Esophagus muscularis mucosa (tissue), 4 donors: Measurements from ENCODE around the gene PAXIP1. TPM values are rescaled to one million over a fixed set of nuclear protein-coding genes. Genes with fewer than 3 reads are reported as not detected.

ENCODE experiments used
- DNase-seq: peaks from one replicate; pipeline ENCODE4 v3.0.0-alpha.2; 2017; ENCODE audit errors: extremely low spot score
- H3K27ac ChIP-seq, 4 donors: fragments of 200-600 bp; sonication (generic); replicated peaks in 1 of 4; 1 replicate in 3 of 4; 2 replicates in 1 of 4; pipeline ENCODE4 v1.5.1; 2016 to 2019; ENCODE audit warnings: mild to moderate bottlenecking in 1 of 4
- H3K27me3 ChIP-seq, 4 donors: fragments of 200-600 bp; sonication (generic); one replicate each; pipeline versions ENCODE4 v1.5.1 to v1.6.0; 2016 to 2019
- H3K36me3 ChIP-seq, 4 donors: fragments of 200-600 bp; sonication (generic); one replicate each; pipeline ENCODE4 v1.5.1; 2016 to 2019
- H3K4me1 ChIP-seq, 4 donors: fragments of 200-600 bp; sonication (generic); one replicate each; pipeline ENCODE4 v1.5.1; 2016 to 2019
- H3K4me3 ChIP-seq, 4 donors: fragments of 200-600 bp; sonication (generic); 1 replicate in 2 of 4; 2 replicates in 2 of 4; pipeline ENCODE4 v1.5.1; 2016 to 2019; ENCODE audit warnings: mild to moderate bottlenecking in 4 of 4, moderate library complexity in 1 of 4
- H3K9me3 ChIP-seq, 4 donors: fragments of 200-600 bp; sonication (generic); 1 replicate in 3 of 4; 2 replicates in 1 of 4; pipeline ENCODE4 v1.5.1; 2016 to 2019
- EP300 ChIP-seq: sonication (generic); formaldehyde crosslinking; IDR thresholded peaks from one replicate; pipeline ENCODE4 v1.6.1; 2017; ENCODE audit warnings: antibody characterized with exemption
- POLR2A ChIP-seq: fragments of 450-650 bp; IDR thresholded peaks from one replicate; pipeline ENCODE4 v1.6.1; 2017; ENCODE audit warnings: antibody characterized with exemption, moderate library complexity, mild to moderate bottlenecking, low read depth
- POLR2AphosphoS5 ChIP-seq, 2 donors: sonication (generic); formaldehyde crosslinking; IDR thresholded peaks; one replicate each; pipeline ENCODE4 v1.6.1; 2017; ENCODE audit warnings: antibody characterized with exemption in 2 of 2
- WGBS: methylation state at CpG from one replicate; pipeline ENCODE4 v1.1.5; 2018; 5-methylcytosine and 5-hydroxymethylcytosine counted together
- intact Hi-C: fragments of 100-400 bp; cut with DNase I; formaldehyde crosslinking; loops from one replicate; pipeline ENCODE4 v1.15.1; 2023
- total RNA-seq, 4 donors: library from RNA; depleted of rRNA; stranded (reverse); fragments of >200 nt; gene quantifications; one replicate each; pipeline versions ENCODE4 v1.1.0 to v1.2.1, GENCODE V29; 2016
- TF ChIP-seq, protein P1 (sequence below), 3 experiments: fragments of 200-600 bp in 2 of 3; fragments of 450-650 bp in 1 of 3; sonication (generic) in 2 of 3; IDR thresholded peaks; one replicate each; pipeline ENCODE4 v1.5.1; 2017 to 2019; ENCODE audit warnings: antibody characterized with exemption in 3 of 3, mild to moderate bottlenecking in 2 of 3, moderate library complexity in 1 of 3

The PAXIP1 gene
- total RNA-seq, 4 donors from 2014 or later: 7.6 to 12.3 (median 9.5) TPM

DNA sequence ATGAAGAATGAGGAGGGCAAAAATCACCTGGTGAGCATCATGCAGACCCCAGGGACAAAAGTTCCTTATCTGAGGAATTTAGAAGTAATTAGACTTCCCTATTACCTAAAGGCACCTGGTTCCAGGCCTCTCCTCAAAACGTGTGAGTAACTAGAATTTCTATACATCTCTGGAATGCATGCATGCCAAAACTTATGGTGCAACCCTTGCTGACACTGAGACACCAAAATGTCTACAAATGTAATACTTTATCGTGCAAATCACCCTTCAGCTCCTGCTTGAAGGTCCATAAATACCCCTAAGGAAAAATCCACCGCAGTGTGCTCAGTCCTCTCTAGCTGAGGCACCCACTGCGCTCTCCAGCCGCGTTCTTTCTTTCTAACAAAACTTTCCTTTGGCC lies 84.2 kb downstream of the PAXIP1 start:
- no peaks in the 10 kb centered on the region for H3K9me3 ChIP-seq
- peaks cover 5 to 10% (median 8%) of the 10 kb centered on the region in 4 donors for H3K4me1 ChIP-seq
- peaks cover 0 to 32% (median 4%) of the 10 kb centered on the region in 4 donors for H3K27me3 ChIP-seq
- DNase-seq: no peak
- TF ChIP-seq POLR2A (no peak), POLR2AphosphoS5 (IDR thresholded peaks at IDR 0.05) (no peak), EP300 (no peak)
- TF ChIP-seq, protein P1, sequence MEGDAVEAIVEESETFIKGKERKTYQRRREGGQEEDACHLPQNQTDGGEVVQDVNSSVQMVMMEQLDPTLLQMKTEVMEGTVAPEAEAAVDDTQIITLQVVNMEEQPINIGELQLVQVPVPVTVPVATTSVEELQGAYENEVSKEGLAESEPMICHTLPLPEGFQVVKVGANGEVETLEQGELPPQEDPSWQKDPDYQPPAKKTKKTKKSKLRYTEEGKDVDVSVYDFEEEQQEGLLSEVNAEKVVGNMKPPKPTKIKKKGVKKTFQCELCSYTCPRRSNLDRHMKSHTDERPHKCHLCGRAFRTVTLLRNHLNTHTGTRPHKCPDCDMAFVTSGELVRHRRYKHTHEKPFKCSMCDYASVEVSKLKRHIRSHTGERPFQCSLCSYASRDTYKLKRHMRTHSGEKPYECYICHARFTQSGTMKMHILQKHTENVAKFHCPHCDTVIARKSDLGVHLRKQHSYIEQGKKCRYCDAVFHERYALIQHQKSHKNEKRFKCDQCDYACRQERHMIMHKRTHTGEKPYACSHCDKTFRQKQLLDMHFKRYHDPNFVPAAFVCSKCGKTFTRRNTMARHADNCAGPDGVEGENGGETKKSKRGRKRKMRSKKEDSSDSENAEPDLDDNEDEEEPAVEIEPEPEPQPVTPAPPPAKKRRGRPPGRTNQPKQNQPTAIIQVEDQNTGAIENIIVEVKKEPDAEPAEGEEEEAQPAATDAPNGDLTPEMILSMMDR (IDR thresholded peaks at IDR 0.05): no peak
- intact Hi-C loops: no loop called here
- no peak overlapping the region for H3K4me3 ChIP-seq
- no peak overlapping the region for H3K27ac ChIP-seq
- H3K36me3 ChIP-seq: no peaks in the 10 kb centered on the region
- WGBS: 82% methylated on average over 6 of the region's 6 CpGs

DNA sequence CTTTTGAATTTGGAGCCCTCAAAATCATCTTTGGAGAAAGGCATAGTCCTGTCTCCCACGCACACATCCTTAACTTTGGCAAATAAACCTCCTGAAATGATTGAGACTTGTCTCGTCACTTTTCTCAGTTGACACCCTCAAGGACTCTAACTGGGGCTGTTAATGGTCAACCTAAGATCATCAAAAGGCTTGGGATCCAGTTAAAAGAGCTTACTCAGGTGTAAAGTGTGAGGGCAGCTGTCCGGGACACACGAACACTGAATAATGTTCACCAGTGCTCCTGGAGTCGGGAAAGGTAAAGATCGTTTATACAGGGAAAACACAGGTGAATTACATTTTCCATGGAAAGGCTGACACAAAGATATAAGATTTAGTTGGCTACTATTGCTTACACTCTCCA lies 84.7 kb downstream of the PAXIP1 start:
- intact Hi-C loops: no loop called here
- TF ChIP-seq, protein P1 (IDR thresholded peaks at IDR 0.05): no peak
- no peak for DNase-seq
- Histone ChIP-seq H3K36me3 (no peaks in the 10 kb centered on the region), H3K27me3 (peaks cover 0 to 32% (median 4%) of the 10 kb centered on the region in 4 donors), H3K27ac (no peak overlapping the region), H3K4me3 (no peak overlapping the region), H3K4me1 (peaks cover 8 to 14% (median 11%) of the 10 kb centered on the region in 4 donors), H3K9me3 (no peaks in the 10 kb centered on the region)
- 79% methylated on average over 6 of the region's 6 CpGs for WGBS

DNA sequence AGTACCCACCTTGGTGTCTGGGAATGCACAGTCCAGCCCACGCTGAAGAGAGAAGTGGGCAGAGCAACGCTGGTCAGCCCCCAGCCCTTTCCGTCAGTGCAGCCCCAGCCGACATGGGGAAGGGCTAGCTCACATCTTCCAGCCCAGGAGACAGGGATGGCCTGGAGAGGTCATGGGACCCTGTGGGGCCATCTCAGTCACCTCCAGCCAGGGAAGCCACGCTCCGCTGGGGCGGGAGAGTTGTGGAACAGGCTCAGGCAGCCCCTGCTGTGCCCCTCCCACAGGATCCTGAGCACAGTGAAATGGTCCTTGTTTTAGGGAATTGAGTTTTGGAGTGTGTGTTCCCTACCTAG lies 85.1 kb downstream of the PAXIP1 start:
- WGBS: 72% methylated on average over 3 of the region's 7 CpGs
- H3K4me3 ChIP-seq: no peak overlapping the region
- H3K27ac ChIP-seq: no peak overlapping the region
- peaks cover 8 to 15% (median 11%) of the 10 kb centered on the region in 4 donors for H3K4me1 ChIP-seq
- no peaks in the 10 kb centered on the region for H3K9me3 ChIP-seq
- TF ChIP-seq POLR2AphosphoS5 (IDR thresholded peaks at IDR 0.05) (no peak), POLR2A (no peak), EP300 (no peak)
- TF ChIP-seq, protein P1 (IDR thresholded peaks at IDR 0.05): no peak
- peaks cover 0 to 32% (median 4%) of the 10 kb centered on the region in 4 donors for H3K27me3 ChIP-seq
- no peak for DNase-seq
- intact Hi-C loops: no loop called here
- no peaks in the 10 kb centered on the region for H3K36me3 ChIP-seq

DNA sequence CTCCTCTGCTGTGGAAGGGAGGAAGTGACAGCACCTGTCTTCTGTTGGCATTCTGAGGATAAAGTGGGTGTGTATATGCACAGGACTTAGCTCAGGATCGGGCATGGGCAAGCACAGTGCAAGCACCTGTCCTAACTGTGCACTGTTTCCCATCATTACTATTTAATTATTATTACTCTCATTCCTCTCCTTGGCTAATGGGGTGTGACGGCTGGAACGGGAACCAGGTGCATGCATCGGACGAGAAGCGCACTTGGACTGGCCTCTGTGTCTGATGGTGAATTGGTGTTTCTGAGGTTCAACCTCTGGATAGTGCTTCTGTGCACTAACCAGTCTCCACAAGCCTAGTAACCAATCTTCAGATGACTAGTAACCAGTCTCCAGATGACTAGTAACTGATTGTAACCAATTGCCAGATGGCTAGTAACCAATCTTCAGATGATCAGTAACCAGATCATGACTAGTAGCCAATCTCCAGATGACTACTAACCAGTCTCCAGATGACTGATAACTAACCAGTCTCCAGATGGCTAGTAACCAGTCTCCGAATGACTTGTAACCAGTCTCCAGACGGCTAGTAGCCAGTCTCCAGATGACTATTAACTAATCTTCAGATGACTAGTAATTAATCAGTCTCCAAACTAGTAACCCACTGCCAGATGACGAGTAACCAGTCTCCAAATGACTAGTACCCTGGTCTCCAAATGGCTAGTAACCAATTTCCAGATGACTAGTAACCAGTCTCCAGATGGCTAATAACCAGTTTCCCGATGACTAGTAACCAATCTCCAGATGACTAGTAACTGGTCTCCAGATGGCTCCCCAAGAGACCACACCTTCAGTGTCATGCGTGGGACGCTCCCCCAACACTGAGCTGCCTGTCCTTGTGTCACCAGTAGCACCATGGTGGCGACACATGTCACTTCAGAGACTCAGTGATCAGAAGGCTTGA lies 85.8 kb downstream of the PAXIP1 start:
- no peak for TF ChIP-seq POLR2AphosphoS5 (IDR thresholded peaks at IDR 0.05)
- H3K27me3 ChIP-seq: peaks cover 0 to 32% (median 4%) of the 10 kb centered on the region in 4 donors
- no peak overlapping the region for H3K4me3 ChIP-seq
- H3K27ac ChIP-seq: no peak overlapping the region
- peaks cover 8 to 15% (median 11%) of the 10 kb centered on the region in 4 donors for H3K4me1 ChIP-seq
- WGBS: 82% methylated on average over 11 of the region's 13 CpGs
- H3K9me3 ChIP-seq: no peaks in the 10 kb centered on the region
- no peak for DNase-seq
- intact Hi-C loops: no loop called here
- no peaks in the 10 kb centered on the region for H3K36me3 ChIP-seq

DNA sequence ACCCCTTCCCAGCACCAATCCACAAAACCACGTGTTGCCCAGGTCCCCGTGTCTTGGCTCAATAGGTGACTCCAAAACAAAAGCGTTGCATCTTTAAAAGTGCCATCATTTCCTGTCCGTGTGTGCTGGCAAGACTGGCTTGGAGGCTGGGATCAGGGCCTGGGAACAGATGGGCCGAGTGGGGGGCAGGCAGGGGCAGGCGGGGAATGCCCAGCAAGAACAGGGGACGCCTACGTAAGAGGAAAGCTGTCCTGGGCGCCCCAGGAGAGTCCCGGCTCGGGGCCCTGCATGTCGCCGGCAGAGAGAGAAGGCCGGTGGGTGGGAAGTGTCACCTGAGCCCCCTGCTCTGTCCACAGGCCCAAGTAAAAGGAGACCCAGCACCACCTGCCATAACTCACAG lies 86.5 kb downstream of the PAXIP1 start:
- peaks cover 8 to 15% (median 11%) of the 10 kb centered on the region in 4 donors for H3K4me1 ChIP-seq
- WGBS: 86% methylated on average over 14 of the region's 14 CpGs
- intact Hi-C loops: no loop called here

More for the DNA sequence above, 86.5 kb downstream of the PAXIP1 start:
- H3K4me3 ChIP-seq: no peak overlapping the region
- H3K9me3 ChIP-seq: peaks cover 0 to 3% (median 1%) of the 10 kb centered on the region in 4 donors
- TF ChIP-seq EP300: no peak
- TF ChIP-seq, protein P1 (IDR thresholded peaks at IDR 0.05): no peak
- TF ChIP-seq POLR2AphosphoS5 (IDR thresholded peaks at IDR 0.05): no peak
- no peak for TF ChIP-seq POLR2A
- DNase-seq: no peak
- H3K27ac ChIP-seq: no peak overlapping the region
- no peaks in the 10 kb centered on the region for H3K36me3 ChIP-seq
- peaks cover 0 to 33% (median 4%) of the 10 kb centered on the region in 4 donors for H3K27me3 ChIP-seq
